Limb (tissue), 2 donors: ENCODE data around the gene SLC46A3.
A peak's percentile ranks its signal among the peaks of the same experiment; 100 is the strongest.
"Not testable (repeated sequence)": the region's sequence is repeated elsewhere in the genome, so short reads cannot be mapped to it uniquely, and the experiment has no call there.

Source experiments
- DNase-seq, 2 donors: peaks; one replicate each; pipeline ENCODE4 v3.0.0-alpha.2; 2016; ENCODE audit errors: extremely low spot score in 2 of 2

The SLC46A3 gene

DNA sequence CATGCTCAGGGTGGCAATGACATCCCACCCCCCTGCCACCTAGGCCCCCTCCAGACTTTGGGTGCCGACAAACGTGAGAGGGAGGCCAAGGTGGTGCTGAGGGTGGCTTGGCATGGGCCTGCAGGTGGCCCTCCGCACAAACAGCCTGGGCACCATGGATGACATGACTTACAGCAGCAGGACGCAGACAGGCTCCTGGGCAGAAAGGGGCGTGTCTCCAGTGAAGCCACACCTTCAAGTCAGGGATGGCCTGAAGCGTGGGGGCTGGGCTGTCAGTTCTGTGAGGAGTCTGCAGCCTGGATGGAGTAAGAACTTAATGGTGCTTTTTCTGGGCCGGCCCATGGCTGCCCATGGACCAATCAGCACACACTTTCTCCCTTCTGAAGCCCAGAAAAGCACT lies 34.5 kb downstream of the SLC46A3 start:
- no peak for DNase-seq

GRCh38 chr13:28683169-28683568 lies 35.6 kb downstream of the SLC46A3 start:
- not testable (repeated sequence) for DNase-seq

DNA sequence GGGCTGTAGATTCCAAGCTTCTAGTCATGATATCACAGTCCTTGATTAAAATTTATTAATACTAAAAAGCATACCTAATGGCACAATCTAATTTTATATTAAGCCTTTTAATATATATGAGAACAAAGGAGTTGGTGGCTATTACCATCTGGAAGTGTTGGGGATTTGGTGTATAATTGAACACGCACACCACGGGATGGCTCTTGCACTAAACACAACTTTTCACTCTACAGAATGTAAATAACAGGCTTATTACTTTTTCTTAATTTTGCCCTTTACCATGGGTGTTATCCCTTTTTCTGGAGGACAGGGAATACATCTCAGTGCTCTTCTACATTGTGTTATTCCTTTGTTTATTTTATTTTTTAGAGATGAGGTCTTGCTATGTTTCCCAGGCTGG lies 38.2 kb downstream of the SLC46A3 start:
- DNase-seq, result no peak

DNA sequence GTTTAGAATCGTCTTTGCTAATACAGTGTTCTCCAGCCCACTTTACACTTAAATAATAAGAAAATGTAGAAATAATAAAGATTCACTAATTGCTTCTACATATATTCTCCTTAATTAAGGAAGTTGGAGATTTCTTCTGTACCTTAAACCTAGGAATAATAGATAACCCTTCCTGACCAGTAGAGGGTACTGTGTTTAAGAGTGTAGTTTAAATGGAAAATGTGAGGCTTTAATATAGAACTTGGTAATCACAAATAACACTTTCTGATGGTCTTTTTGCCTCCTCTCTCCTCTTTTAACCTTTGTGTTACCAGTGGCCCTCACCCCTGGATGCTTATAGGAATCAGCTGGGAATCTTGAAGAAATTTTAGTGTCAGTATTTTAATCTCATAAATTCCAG lies 39.1 kb downstream of the SLC46A3 start:
- DNase-seq, result no peak

DNA sequence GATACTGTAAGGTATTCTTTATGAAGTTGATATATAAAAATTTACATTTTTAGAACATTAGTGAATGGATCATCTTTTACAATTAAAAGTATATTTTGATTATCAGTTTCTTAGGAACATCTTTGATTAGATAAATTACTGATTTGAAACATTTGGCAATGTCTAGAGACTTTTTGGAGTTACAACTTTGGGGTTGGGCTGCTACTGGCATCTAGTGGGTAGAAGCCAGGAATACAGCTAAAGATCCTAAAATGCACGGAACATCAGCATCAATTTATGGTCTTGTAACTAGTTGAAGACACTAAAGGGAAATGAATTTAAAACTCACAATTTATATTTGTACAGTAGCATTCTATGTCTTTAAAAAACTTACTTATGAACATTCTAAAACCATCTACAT lies 40.0 kb downstream of the SLC46A3 start:
- DNase-seq, result no peak

DNA sequence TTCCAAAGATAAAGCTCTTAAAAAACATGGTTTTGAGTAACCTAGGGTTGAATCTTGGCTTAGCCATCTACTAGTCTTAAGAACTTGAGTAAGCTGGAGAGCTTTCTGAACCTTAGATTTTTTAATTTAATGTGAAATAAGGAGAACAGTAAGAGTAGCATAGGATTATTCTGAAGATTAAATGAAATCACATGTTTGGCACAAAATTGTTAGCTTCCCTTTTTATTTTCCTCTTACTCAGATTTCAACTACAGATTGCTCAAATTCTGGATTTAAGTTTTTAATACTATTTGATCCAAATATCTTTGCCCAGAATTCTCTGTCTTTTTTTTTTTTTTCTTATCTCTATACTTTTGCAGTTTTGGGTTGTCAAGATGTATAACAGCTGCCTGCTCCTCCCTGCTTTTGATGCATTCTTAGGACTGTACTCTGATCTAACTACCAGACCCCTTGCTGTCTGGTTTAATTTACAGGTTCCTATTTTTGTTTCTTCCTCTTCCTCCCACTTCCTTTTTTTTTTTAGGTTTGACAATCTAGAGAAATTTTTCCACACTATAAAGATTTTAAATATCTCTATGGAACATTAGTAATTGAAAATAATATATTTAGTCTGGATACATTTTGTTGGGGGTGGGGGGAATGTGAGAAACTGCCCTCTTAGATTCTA lies 47.5 kb downstream of the SLC46A3 start:
- no peak for DNase-seq

GRCh38 chr13:28666897-28667488 lies 51.8 kb downstream of the SLC46A3 start:
- no peak for DNase-seq

GRCh38 chr13:28659621-28659970 lies 59.2 kb downstream of the SLC46A3 start:
- DNase-seq, result no peak

DNA sequence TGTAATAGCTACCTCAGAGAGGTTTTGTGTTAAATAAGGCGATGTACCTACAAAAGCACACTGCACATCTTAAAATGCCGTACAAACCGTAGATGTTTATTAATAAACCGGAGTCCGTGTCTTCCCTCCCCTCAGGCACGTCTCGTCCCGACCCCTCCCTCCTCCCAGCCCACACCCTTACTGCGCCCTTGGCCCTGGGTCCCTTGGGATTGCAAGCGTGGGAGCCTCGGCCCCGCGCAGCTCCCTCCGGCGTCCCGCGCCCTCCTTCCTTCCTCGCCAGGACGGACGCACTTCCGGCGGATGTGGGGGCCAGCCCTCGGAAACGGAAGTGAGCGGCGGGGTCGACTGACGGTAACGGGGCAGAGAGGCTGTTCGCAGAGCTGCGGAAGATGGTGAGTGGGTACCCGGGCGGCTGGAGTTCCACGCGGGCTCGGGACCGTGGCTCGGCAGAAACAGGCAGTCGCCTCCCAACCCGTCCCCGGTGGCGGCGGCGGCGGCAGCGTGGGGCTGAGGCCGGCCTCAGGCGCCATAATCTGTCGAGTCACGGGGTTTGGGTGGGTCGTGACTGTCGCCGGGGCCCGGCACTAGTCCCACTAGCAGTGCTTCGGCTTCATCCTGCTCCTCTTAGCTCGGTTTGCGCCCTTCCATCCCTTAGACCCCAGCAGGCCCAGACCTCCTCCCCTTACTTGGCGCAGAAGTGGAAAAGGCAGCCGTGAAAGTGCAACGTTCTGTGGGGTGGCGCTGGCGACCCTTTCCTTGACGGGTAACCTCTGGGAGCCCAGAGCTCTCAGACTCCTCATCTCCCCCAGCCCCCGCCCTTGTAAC lies 59.8 kb downstream of the SLC46A3 start, which contains the start of gene POMP:
Gene POMP (plus strand): TSS at position 335 of the 825 bp plus-strand sequence. CDS start 55 bp downstream, at position 390.
- DNase-seq, result peak; percentile 84 to 96

DNA sequence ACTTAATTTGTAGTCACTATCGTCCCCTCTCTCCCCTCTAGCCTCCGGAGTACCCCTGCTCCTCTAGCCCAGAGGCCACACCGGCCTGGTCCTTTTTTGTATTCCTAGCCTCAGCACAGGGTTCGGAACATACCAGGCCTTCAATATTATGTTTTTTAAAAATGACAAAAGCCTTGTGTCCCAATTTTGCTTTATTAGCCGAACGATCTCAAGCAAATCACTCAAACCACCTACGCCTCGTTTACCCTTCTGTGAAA lies 60.3 kb downstream of the SLC46A3 start:
- peak in 1 of 2 donors; percentile 49 for DNase-seq

- DNase-seq, result peak in 1 of 2 donors; percentile 13
These were observed 60.8 kb downstream of the SLC46A3 start for GRCh38 chr13:28657784-28658538.

GRCh38 chr13:28655561-28655960 lies 63.2 kb downstream of the SLC46A3 start:
- no peak for DNase-seq

GRCh38 chr13:28654276-28654675 lies 64.5 kb downstream of the SLC46A3 start:
- DNase-seq, result no peak

DNA sequence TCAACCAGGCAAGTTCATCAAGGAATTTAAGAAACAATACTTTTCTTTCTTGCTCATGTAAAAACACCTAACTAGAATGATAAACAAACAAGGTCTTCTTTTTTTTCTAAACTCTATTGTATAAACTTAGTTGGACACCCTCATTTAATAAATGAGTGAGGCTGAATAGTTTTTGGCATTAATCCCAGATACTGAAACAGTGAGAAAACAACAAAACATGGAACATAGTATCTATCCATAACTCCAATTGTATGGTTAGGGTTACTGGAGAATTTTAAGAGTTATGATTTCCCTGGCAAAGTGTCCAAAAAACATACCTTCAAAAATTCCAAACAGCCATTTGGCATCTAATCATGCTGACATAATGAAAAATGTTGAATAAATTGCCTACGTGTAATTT lies 65.7 kb downstream of the SLC46A3 start:
- DNase-seq, result no peak

DNA sequence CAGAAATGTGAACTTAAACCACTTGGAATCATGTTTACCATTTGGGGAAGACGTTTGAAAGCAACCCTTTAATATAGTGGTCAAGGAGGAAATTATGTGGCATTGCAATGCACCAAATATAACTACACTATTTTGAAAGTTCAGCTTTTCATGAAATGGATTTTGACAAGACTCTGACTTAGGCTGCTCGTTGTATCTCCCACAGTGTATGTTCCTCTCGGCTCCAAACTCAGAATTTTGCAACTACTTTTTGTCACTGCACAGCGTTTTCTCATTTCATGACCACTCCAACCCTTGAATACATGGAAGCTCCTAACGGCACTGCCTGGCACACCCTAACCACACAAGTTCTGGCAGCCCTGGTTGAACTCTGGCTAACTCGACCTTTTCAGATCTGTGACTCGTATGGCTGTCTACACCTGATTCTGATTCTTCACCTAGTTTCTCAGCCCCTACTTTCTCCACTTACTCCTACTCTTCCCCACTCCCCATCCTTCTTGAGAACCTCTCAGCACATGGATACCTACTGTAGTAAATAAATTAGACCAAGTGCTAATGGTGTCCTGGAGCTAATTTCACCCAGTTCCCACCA lies 66.9 kb downstream of the SLC46A3 start:
- DNase-seq, result no peak

DNA sequence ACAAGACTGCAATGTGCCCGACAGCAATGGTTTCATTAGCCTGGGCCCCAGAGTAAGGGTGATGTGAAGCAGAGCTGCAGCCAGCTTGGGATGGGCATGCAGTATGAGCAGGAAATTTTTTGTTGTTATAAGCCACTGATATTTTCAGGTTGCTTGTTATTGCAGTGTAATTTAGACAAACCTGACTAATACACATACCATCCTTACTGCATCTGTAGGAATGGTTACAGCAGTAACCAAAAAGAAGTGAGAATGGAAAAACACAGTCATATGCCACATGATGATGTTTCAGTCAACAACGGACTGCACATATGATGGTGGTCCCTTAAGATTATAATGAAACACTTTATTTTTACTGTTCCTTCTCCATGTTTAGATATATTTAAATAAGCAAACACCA lies 68.5 kb downstream of the SLC46A3 start:
- DNase-seq, result no peak
